Hematopoietic multipotent progenitor cell treated with erythropoietin and hydrocortisone succinate and interleukin-3 and kit ligand, for 8 days (in vitro differentiated cells): ENCODE results near the gene HOXB8.

Source experiments
- DNase-seq: peaks from one replicate; pipeline ENCODE4 v3.0.0-alpha.2; 2015

The HOXB8 gene

GRCh38 chr17:48624544-48625494 lies 9.7 kb upstream of the HOXB8 start:
- no peak for DNase-seq

GRCh38 chr17:48624118-48624517 lies 9.0 kb upstream of the HOXB8 start:
- no peak for DNase-seq

DNA sequence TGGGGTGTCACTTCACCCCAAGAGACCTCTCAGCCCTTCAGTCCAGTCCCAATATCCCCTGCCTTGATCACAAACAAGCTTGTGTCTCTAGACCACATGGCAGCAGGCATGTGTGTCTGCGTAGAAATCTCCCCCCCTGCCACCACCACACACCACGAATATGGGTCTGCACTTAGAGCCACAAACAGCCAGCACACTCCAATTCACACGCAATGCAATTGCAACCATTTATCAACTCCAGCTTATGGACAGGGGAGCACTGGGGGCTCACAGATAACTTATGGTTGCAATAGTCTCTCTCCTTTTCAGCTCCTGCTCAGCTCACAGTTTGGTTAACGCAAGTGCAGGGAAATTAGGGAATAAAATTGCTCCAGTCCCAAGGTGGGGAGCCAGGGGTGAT lies 8.5 kb upstream of the HOXB8 start:
- no peak for DNase-seq

DNA sequence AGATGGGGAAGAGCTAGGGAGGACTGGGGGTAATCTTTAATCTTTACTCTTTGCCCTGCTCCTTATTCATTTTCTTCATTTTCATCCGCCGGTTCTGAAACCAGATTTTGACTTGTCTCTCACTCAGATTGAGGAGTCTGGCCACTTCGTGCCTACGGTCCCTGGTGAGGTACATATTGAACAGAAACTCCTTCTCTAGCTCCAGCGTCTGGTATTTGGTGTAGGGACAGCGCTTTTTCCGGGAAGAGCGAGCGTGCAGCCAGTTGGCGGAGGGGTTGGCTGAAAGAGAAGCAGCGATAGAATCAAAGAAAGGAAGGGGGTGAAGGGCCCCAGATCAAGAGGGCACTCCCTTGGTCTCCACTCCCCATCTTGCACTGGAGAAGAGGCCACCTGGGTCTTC lies 7.8 kb upstream of the HOXB8 start:
- DNase-seq = no peak

GRCh38 chr17:48621410-48622392 lies 6.6 kb upstream of the HOXB8 start:
- DNase-seq = no peak

DNA sequence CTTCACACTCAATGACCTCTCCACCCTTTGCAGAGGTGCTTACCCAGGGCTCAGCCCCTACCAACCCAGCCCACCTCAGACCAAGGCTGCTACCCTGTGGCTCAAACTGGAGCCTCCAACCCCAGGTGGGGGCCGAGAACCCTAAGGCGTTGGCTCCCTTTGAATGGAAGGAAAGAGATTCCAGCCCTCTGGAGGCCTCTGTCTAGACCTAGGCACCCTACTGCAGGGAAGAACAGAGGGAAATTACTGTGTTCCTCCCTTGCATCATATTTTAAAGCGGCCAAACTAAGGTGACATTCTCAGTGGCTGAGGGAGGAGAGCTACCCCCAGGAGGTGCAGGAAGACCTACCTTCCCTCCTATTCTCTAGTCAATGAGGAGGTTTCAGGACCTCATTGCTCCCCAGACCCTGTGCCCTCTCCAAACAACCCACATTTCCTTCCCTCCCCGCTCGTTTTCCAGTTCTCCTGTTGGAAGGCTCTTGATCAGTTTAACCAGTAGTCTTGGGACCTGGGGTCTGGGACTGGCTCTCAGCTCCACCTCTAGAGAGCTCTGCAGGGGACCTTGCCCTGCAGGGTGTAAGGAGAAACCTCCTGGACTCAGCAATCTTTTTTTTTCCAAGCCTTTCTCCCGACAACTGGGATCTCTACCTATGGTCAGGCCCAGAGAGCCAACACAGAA lies 5.5 kb upstream of the HOXB8 start:
- no peak for DNase-seq

- DNase-seq = no peak
These were observed 4.8 kb upstream of the HOXB8 start for GRCh38 chr17:48619826-48620449.

GRCh38 chr17:48618256-48618896 lies 3.3 kb upstream of the HOXB8 start:
- DNase-seq = peak; percentile 80

- DNase-seq = no peak
These were observed 2.6 kb upstream of the HOXB8 start for GRCh38 chr17:48617471-48618255.

GRCh38 chr17:48616717-48617470 lies 1.8 kb upstream of the HOXB8 start:
- no peak for DNase-seq

- DNase-seq = no peak
These were observed 1.0 kb upstream of the HOXB8 start for GRCh38 chr17:48615963-48616716.

DNA sequence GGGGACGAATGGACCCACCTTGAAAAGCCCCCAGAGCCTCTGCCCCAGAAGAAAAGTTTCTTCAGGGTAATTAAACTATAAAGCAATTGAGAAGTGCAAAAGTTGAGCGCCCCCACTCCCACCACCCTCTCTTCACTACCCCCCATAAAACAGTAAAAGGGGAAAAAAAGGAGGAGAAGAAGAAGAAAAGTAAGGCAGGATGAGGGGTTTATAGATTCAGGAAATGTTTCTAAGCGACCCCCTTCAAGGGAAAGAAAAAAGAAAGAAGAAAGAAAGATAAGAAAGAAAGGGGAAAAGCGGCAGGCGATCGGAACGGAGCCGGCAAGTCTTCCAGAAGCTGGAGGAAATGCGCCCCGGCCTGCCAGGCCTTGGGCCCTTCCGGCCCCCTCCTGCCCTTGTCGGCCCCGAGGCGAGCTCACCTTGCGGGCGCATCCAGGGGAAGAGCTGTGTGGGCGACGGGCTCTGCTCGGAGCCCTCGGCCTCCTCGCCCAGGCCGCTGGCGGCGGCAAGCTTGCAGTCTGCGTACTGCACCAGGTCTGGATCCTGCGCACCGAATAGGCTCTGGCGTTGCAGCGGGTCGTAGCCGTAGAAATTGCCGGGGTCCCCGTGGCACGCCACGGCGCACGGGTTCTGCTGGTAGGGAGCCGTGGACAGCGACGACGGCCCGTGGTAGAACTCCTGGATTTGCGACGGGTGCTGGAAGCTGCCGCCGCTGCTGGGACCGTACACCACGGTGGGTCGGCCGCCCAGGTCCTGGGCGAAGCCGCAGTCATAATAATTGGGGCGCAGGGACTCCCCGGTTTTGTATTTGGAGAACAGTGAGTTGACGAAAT lies 1.0 kb downstream of the HOXB8 start:
- DNase-seq = no peak

DNA sequence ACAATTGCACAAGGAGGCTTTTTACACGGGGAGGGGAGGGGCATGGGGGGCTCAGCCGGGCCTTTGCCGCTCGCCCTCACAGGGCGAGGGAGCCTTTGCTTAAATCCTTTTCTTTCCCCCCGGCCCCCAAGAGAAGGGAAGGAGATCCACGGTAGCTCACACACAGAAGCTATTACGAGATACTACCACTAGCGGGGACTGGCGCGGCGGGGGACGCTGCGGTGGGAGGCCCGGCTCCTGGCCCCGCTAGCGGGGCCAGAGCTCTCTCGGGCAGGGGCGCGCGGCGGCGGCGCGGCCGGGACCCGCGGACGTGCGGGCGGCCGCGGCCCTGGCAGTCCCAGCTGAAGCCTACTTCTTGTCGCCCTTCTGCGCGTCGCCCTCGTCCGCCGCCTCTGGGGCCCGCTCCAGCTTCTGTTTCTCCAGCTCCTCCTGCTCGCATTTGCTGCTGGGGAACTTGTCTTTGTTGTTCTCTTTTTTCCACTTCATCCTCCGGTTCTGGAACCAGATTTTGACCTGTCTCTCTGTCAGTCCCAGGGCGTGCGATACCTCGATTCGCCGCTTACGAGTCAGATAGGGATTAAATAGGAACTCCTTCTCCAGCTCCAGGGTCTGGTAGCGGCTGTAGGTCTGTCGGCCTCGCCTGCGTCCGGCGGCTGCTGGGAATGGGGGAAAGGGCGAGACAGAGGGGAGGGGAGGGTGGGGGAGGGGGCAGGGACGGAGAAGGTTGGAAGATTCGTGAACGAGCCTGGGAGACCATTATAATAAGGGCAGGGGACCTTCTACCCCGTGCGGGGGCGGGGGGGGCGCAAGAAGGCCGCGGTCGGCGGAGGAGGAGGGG lies 2.0 kb downstream of the HOXB8 start:
- peak; percentile 36 for DNase-seq

- no peak for DNase-seq
These were observed 2.6 kb downstream of the HOXB8 start for GRCh38 chr17:48612456-48612853.

DNA sequence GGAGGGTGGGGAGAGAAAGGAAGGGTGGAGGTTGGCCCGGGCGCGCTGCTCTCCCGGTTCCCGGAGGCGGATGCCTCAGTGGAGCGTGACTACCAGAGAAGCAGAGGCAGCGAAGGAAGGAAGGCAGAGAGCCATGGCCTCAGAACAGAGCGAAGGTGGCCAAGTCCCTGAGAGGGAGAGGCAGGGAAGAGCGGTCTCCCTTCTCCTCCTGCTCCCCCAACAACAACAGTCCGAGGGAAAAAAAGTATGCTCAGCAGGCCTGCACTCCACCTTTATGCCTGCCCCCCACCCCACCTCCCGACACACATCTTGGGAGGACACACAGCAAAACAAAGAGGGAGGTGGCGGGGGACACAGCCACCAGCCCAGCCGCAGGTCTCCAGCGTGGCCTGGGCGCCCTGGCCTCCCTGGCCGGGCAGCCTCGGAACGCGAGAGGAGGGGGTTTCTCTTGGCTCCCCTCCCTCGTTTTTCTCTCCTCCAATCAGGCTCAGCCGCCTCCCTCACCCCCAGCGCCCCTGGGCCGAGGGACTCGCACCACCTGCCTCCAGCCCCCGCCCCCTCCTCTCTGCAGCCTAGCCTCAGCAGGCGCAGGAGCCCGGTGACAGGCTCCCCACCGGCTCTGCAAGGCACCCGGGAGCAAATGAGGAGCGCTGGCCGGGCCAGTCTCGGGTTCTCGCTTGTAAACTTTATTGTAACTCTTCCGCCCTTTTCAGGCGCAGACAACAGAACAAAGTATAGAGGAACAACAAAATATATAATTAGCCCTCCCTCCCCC lies 3.2 kb downstream of the HOXB8 start:
- DNase-seq = no peak

DNA sequence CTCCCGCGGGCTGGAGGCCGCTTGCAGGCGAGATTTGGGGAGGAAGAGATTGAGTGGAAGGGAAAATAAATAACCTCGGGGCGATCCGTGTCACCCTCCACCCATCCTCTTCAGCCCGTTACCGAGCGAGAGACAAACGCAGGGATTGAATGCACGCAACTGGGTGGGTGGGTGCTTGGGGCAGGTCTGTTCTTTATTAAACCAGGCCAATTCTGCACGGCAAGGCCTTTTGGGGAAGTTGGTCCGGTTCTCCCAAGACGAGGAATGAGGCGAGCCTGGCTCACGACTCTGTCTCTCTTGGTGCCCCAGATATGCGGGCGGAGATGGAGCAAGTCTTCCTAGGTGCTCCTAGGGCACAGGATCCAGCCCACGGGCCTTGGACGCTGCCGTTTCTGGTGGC lies 3.9 kb downstream of the HOXB8 start:
- no peak for DNase-seq
